ENCODE measurements around the gene LIME1.

The LIME1 gene, protein sequence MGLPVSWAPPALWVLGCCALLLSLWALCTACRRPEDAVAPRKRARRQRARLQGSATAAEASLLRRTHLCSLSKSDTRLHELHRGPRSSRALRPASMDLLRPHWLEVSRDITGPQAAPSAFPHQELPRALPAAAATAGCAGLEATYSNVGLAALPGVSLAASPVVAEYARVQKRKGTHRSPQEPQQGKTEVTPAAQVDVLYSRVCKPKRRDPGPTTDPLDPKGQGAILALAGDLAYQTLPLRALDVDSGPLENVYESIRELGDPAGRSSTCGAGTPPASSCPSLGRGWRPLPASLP

GRCh38 chr20:63735859-63736718 is at the start of gene LIME1:
TSS of gene LIME1 (plus strand) at chr20:63736664. CDS start at chr20:63737550, 886 bp downstream.
- peak; percentile 81 for DNase-seq

DNA sequence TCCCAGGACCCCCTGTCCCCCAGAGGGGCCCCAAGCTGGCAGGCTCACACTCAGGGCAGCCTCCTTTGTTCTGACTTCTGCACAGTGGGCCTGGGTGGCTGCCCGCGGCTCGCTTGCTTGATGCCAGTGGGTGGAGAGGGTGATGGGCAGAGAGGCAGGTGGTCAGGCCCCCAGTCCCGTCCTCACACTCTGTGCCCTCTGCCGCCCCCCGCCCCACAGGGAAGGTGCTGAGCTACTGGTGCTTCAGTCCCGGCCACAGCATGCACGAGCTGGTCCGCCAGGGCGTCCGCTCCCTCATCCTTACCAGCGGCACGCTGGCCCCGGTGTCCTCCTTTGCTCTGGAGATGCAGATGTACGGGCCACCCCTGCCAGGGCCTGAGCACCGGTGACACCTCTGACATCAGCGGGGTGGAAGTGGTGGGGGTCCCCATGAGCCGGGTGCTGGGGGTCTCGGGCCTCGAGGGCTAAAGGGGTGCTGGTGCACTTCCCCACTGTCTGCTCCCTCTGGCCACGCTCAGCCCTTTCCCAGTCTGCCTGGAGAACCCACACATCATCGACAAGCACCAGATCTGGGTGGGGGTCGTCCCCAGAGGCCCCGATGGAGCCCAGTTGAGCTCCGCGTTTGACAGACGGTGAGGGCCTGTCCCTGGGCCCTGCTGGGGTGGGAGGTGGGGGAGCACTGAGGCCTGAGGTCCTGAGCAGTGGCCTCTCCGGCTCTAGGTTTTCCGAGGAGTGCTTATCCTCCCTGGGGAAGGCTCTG is 48.9 kb upstream of the LIME1 start:
- no peak for DNase-seq

DNA sequence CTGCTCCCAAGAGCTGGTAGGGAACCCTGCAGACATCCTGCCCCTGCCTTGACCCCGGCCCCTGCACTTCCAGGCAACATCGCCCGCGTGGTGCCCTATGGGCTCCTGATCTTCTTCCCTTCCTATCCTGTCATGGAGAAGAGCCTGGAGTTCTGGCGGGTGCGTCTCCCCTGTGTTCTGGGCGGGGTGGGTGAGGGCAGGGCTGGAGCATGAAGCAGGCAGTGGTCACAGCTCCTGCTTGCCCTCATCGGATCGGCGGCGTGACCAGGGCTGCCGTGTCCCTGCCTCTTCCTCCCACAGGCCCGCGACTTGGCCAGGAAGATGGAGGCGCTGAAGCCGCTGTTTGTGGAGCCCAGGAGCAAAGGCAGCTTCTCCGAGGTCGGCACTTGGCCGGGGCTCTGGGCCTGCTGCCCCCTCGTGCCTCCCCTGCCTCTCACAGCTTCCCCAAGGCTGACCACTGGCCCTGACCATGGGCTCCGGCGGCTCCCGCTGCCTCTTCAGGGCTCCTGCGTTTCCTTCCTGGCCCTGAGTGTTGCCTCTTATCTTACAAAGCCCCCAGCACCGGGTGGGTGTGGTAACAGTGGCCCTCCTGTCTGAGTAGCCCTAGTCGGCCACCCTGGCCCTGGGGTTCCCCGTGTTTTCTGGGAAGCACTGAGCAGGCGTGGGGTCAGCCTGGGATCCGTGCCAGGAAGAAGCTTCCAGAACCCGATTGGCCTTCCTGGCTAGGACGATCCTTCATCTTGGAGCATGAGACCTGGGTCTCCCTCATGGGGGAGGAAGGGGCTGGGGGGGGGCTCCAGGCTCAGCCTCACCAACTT is 48.0 kb upstream of the LIME1 start:
- DNase-seq: no peak

DNA sequence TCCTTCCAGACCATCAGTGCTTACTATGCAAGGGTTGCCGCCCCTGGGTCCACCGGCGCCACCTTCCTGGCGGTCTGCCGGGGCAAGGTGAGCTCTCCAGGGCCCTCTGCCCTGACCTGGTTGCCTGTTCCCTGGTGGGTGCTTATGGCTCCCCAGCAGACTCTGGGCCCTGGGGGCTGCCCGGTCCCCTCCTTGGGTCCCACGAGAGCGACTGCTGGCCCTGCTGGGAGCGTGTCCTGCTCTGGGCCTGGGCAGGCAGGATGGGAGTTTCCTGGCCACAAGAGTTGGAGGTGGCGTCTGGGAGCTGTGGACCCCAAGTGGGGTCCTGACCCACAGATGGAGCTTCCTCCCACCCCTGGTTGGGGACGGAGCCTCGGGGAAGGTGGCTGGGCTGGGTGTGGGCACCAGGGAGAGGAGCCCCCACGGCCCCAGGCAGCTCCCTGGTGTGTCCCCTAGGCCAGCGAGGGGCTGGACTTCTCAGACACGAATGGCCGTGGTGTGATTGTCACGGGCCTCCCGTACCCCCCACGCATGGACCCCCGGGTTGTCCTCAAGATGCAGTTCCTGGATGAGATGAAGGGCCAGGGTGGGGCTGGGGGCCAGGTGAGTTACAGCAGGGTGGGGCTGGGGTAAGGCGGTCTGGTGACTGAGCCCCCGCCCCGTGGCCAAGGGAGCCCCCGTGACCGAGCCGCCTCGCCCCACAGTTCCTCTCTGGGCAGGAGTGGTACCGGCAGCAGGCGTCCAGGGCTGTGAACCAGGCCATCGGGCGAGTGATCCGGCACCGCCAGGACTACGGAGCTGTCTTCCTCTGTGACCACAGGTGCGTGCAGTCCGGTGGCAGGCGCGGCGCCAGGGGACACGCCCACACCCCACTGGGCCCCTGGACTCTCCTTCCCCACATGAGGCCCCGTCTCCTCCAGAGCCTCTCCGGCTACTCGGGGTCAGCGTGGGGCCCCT is 47.1 kb upstream of the LIME1 start:
- DNase-seq: no peak

DNA sequence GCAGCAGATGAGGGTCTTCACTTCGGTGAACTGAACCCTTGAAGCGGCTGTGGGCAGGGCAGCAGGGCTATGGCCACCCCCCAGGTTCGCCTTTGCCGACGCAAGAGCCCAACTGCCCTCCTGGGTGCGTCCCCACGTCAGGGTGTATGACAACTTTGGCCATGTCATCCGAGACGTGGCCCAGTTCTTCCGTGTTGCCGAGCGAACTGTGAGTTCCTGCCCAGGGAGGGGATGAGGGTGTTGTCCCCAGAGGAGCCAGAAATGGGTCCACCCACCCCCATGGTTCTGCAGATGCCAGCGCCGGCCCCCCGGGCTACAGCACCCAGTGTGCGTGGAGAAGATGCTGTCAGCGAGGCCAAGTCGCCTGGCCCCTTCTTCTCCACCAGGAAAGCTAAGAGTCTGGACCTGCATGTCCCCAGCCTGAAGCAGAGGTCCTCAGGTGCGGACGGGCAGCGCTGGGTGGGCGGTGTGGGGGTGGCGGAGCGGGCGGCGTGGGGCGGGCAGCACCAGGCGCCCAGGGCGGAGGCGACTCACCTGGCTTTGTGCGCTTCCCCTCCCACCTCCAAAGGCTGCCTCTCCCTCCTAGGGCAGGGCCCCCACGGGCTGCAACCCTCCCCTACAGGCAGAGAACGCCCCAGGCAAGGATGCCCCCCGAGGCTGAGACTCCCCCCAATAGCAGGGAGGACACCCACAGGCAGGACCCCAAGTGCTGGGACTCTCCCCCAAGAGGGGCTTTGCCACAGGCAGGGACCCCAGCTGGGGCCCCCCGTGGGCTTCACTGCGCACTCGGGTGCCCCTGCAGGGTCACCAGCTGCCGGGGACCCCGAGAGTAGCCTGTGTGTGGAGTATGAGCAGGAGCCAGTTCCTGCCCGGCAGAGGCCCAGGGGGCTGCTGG is 46.2 kb upstream of the LIME1 start:
- no peak for DNase-seq

DNA sequence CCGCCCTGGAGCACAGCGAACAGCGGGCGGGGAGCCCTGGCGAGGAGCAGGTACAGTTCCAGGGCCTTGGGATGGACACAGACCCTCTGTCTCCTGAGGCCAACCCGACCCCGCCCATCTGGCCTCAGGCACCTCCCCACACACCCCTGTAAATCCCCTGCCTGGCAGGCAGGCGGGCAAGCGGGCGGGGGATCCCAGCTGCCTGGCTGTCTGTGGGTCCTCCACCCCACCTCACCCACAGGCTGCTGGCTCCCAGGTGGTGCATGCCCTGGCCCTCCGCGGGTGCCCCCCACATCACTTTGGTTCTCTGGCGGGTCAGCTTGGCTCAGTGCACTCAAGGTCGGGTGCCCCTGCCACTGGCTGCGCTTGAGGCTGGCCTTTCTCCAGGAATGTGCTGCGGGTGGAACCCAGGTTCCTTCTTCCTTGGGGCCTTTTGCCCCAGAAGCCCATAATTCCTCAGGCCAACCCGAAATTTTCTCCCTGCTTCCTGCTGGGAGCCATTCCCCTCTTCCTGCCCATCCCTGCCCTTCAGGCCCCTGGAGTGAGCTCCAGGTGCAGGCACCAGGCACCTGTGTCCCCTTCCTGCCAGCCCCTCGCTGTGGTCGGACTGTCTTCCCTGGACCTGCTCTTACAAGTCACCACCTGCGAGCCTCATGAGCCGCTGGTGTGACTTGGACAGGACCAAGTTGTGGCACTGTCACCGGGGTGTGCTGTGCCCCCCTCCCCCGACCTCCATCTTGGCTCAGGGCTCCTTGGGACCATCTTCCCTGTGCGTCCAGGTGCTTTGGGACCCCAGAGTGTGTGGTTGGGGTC is 45.4 kb upstream of the LIME1 start:
- DNase-seq: no peak

GRCh38 chr20:63691711-63692435 is 44.6 kb upstream of the LIME1 start:
- no peak for DNase-seq

DNA sequence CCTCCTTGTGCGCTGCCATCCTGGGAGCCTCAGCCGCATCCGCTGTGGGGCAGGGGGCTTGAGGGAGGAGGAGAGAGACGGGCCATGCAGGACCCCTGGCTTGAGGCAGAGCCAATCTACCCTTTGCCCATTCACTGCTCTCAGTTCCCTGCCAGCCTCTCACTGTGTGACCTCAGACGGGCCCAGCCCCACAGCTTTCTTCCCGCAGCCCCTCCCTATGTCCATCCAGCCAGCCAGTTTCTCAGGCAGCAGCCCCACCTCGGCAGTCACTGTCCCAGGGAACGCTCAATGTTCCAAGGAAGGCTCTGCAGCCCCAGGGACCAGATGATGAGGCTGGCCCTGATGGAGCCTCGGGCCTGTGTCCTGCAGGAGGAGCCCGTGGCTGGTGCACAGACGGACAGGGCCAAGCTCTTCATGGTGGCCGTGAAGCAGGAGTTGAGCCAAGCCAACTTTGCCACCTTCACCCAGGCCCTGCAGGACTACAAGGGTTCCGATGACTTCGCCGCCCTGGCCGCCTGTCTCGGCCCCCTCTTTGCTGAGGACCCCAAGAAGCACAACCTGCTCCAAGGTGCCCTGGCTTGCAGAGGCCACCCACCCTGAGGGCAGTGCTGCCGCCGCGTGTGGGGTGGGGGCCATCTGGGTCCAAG is 43.9 kb upstream of the LIME1 start:
- no peak for DNase-seq

- DNase-seq: no peak
Observed at GRCh38 chr20:63693083-63693732, 43.3 kb upstream of the LIME1 start.

- no peak for DNase-seq
Observed at GRCh38 chr20:63693733-63694583, 42.5 kb upstream of the LIME1 start.

- no peak for DNase-seq
Observed at GRCh38 chr20:63694584-63695423, 41.7 kb upstream of the LIME1 start.

DNA sequence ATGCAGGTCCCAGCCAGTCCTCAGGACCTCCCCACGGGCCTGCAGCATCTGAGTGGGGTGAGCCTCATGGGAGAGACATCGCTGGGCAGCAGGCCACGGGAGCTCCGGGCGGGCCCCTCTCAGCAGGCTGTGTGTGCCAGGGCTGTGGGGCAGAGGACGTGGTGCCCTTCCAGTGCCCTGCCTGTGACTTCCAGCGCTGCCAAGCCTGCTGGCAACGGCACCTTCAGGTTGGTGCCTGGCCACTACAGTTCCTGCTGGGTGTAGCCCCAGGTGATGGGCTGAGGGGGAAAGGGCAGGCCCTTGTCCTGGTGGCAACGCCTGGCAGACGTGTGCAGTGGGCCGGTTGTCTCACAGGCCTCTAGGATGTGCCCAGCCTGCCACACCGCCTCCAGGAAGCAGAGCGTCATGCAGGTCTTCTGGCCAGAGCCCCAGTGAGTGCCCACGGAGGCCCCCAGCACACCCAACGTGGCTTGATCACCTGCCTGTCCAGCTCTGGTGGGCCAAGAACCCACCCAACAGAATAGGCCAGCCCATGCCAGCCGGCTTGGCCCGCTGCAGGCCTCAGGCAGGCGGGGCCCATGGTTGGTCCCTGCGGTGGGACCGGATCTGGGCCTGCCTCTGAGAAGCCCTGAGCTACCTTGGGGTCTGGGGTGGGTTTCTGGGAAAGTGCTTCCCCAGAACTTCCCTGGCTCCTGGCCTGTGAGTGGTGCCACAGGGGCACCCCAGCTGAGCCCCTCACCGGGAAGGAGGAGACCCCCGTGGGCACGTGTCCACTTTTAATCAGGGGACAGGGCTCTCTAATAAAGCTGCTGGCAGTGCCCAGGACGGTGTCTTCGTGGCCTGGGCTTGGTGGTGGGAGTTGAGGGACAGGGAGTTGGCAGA is 40.8 kb upstream of the LIME1 start:
- no peak for DNase-seq

DNA sequence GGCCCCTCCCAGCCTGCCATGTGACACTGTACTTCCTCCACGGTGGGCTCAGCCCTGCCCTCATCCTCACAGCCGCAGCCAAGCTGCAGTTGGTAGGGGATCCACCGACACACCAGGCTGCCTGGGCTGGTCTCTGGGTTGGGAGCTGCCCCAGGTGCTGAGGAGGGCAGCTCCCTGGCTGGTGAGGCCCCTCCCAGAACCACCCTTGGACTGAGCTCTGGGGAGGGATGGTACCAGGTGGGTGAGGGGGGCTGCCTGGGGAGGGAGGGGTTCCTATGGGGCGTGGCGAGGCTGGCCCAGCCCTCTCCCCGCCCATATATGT is 40.2 kb upstream of the LIME1 start:
- DNase-seq: peak; percentile 48

GRCh38 chr20:63696628-63697356 is 39.7 kb upstream of the LIME1 start, which contains the start of gene TNFRSF6B:
TSS of gene TNFRSF6B (plus strand) at chr20:63696652. CDS start at chr20:63696768, 116 bp downstream.
- no peak for DNase-seq

Measured in CD4-positive, alpha-beta T cell treated with Interleukin-15 for 1 hour (primary cell).